Prostate gland (tissue), 2 donors: ENCODE data around the gene DNM3.

Source experiments
- POLR2A ChIP-seq: fragments of 450-650 bp; IDR thresholded peaks from one replicate; pipeline ENCODE4 v1.6.1; 2016; ENCODE audit warnings: antibody characterized with exemption, mild to moderate bottlenecking
- POLR2AphosphoS5 ChIP-seq: sonication (generic); formaldehyde crosslinking; IDR thresholded peaks from one replicate; pipeline ENCODE4 v1.6.1; 2017; ENCODE audit warnings: antibody characterized with exemption
- TF ChIP-seq, protein P1 (sequence below), 4 experiments: fragments of 200-600 bp in 2 of 4; fragments of 450-650 bp in 2 of 4; sonication (generic) in 2 of 4; IDR thresholded peaks; 1 replicate in 3 of 4; 2 replicates in 1 of 4; pipeline ENCODE4 v1.5.1; 2016 to 2019; ENCODE audit warnings: antibody characterized with exemption in 4 of 4, mild to moderate bottlenecking in 2 of 4, moderate library complexity in 2 of 4

DNA sequence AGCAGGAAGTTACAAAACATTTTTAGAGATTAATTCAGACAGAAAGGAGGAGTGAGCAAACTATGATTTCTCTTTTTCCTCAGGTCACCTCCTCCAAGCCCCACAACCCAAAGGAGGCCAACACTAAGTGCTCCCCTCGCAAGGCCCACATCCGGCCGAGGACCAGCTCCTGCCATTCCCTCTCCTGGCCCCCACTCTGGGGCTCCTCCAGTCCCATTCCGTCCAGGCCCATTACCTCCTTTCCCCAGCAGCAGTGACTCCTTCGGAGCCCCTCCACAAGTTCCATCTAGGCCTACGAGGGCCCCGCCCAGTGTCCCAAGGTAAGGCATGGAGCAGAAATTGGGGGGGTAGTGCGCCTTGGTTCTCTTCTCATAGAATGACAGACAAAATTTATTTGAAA is 547.2 kb downstream of the DNM3 start:
- TF ChIP-seq POLR2A, result no peak
- TF ChIP-seq, protein P1, sequence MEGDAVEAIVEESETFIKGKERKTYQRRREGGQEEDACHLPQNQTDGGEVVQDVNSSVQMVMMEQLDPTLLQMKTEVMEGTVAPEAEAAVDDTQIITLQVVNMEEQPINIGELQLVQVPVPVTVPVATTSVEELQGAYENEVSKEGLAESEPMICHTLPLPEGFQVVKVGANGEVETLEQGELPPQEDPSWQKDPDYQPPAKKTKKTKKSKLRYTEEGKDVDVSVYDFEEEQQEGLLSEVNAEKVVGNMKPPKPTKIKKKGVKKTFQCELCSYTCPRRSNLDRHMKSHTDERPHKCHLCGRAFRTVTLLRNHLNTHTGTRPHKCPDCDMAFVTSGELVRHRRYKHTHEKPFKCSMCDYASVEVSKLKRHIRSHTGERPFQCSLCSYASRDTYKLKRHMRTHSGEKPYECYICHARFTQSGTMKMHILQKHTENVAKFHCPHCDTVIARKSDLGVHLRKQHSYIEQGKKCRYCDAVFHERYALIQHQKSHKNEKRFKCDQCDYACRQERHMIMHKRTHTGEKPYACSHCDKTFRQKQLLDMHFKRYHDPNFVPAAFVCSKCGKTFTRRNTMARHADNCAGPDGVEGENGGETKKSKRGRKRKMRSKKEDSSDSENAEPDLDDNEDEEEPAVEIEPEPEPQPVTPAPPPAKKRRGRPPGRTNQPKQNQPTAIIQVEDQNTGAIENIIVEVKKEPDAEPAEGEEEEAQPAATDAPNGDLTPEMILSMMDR (IDR thresholded peaks at IDR 0.05), result no peak
- no peak for TF ChIP-seq POLR2AphosphoS5
